DOHH2 (cell line): ENCODE data around the gene DPAGT1.

ENCODE experiments used
- H3F3A ChIP-seq: fragments of 200-600 bp; sonication (generic), shearing (Covaris generic); 2 replicates; pipeline ENCODE4 v1.6.0; 2016; ENCODE audit warnings: antibody characterized with exemption, mild to moderate bottlenecking; ENCODE audit not compliant: control insufficient read depth, insufficient read depth
- H3K27ac ChIP-seq: fragments of 200-600 bp; sonication (generic); 2 replicates; pipeline ENCODE4 v1.5.1; 2014; ENCODE audit warnings: low read depth, mild to moderate bottlenecking, low read length, moderate library complexity
- H3K27me3 ChIP-seq: fragments of 200-600 bp; sonication (generic); 2 replicates; pipeline ENCODE4 v1.6.1; 2014; ENCODE audit warnings: mild to moderate bottlenecking, low read length, mixed read lengths; ENCODE audit not compliant: control insufficient read depth
- H3K36me3 ChIP-seq: fragments of 200-600 bp; sonication (generic); 2 replicates; pipeline ENCODE4 v1.6.1; 2014; ENCODE audit warnings: mild to moderate bottlenecking, low read length, moderate library complexity, mixed read lengths; ENCODE audit not compliant: control insufficient read depth
- H3K4me1 ChIP-seq: fragments of 200-600 bp; sonication (generic); 2 replicates; pipeline ENCODE4 v1.6.1; 2014; ENCODE audit warnings: mild to moderate bottlenecking, low read length, mixed read lengths; ENCODE audit not compliant: control insufficient read depth
- H3K4me2 ChIP-seq: fragments of 200-600 bp; sonication (generic); 2 replicates; pipeline ENCODE4 v1.6.0; 2014; ENCODE audit warnings: mild to moderate bottlenecking, low read length, moderate library complexity
- H3K4me3 ChIP-seq: fragments of 200-600 bp; sonication (generic); 2 replicates; pipeline ENCODE4 v1.5.1; 2014; ENCODE audit warnings: mild to moderate bottlenecking, low read length, mixed read lengths
- H3K79me2 ChIP-seq: fragments of 200-600 bp; sonication (generic); 2 replicates; pipeline ENCODE4 v1.6.1; 2014; ENCODE audit warnings: mild to moderate bottlenecking, low read length, mixed read lengths; ENCODE audit not compliant: control insufficient read depth
- H3K9me2 ChIP-seq: fragments of 200-600 bp; sonication (generic); replicated peaks from 2 replicates; pipeline ENCODE4 v1.6.1; 2014; ENCODE audit warnings: mild to moderate bottlenecking, low read length, mixed read lengths; ENCODE audit not compliant: control insufficient read depth
- H3K9me3 ChIP-seq: fragments of 200-600 bp; sonication (generic); 2 replicates; pipeline ENCODE4 v1.6.1; 2014; ENCODE audit warnings: antibody characterized with exemption, low read length, mixed read lengths; ENCODE audit not compliant: control insufficient read depth, insufficient read depth
- H4K20me1 ChIP-seq: fragments of 200-600 bp; sonication (generic); 2 replicates; pipeline ENCODE4 v1.6.0; 2014; ENCODE audit warnings: low read depth, mild to moderate bottlenecking, antibody characterized with exemption, low read length, moderate library complexity; ENCODE audit not compliant: control insufficient read depth, insufficient read depth
- EZH2phosphoT487 ChIP-seq: fragments of 200-600 bp; sonication (generic); IDR thresholded peaks from 2 replicates; pipeline ENCODE4 v1.6.1; 2017; ENCODE audit warnings: borderline replicate concordance, mild to moderate bottlenecking, antibody characterized with exemption, low read length, moderate library complexity, mixed read lengths
- TF ChIP-seq, protein P1 (sequence below): fragments of 200-600 bp; sonication (generic); IDR thresholded peaks from one replicate; pipeline ENCODE4 v1.5.1; 2014; ENCODE audit warnings: antibody characterized with exemption, mild to moderate bottlenecking, low read depth, low read length; ENCODE audit not compliant: poor library complexity, severe bottlenecking

The DPAGT1 gene

DNA sequence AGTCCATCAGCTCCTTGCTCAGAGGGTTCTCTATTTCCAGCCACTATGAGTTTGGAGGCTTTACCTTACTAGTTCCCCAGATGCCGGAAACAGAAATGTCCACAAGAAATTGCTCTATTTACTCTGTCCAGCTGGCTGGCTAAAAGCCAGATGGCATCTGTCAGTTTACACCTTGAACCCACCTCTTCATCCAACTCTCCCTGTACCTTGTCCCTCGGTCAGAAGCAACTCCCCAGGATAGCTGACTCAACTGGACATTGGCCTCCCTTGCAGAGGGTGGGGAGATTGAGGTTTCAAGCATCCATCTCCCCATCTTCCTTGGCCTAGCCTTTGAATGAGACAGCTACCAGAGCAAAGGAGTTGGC, 7.2 kb upstream of the DPAGT1 start:
- Histone ChIP-seq H3K4me1 (peaks cover 39% of the 10 kb centered on the region), H3K27ac (no peak overlapping the region), H3K4me3 (peak overlapping the region; percentile 80), H4K20me1 (no peaks in the 10 kb centered on the region), H3K9me2 (no peaks in the 10 kb centered on the region), H3K27me3 (no peaks in the 10 kb centered on the region), H3F3A (peaks cover 6% of the 10 kb centered on the region), H3K4me2 (peak overlapping the region; percentile 84), H3K36me3 (peaks cover 51% of the 10 kb centered on the region), H3K79me2 (peaks cover 32% of the 10 kb centered on the region), H3K9me3 (no peaks in the 10 kb centered on the region)
- TF ChIP-seq, protein P1, sequence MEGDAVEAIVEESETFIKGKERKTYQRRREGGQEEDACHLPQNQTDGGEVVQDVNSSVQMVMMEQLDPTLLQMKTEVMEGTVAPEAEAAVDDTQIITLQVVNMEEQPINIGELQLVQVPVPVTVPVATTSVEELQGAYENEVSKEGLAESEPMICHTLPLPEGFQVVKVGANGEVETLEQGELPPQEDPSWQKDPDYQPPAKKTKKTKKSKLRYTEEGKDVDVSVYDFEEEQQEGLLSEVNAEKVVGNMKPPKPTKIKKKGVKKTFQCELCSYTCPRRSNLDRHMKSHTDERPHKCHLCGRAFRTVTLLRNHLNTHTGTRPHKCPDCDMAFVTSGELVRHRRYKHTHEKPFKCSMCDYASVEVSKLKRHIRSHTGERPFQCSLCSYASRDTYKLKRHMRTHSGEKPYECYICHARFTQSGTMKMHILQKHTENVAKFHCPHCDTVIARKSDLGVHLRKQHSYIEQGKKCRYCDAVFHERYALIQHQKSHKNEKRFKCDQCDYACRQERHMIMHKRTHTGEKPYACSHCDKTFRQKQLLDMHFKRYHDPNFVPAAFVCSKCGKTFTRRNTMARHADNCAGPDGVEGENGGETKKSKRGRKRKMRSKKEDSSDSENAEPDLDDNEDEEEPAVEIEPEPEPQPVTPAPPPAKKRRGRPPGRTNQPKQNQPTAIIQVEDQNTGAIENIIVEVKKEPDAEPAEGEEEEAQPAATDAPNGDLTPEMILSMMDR: no peak
- no peak for TF ChIP-seq EZH2phosphoT487

DNA sequence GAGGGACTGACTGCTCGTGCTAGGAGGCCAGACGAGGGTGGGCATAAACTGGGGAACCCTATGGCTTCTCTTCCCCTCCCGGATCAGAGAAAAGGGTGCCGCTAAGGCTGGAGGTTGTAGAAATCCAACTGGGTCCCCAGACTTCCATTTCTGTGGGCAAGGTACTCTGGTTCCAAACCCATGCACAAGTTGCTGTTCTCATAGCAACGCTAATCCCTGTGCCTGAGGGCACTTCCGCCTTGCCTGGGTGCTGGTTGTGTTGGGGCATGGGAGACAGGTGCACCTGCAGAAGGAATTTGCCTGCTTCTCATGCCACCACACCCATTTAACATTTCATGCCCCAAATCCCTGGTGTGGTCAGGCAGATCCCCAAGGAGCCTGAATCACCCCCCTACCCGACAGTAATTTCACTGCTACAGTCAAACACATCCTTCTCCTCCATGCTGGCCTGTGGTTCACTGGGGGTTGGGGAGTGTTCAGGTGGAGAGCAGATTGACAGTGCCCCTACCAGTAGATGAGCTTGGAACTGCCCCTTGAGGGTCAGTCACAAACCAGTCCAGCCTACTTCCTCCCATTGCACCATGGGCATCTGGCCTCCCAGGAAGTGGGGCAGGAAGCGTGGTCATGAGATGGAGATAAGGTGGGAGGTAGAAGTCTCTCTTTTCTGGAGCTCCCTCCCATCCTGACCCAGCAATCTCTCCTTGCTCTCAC, 6.6 kb upstream of the DPAGT1 start:
- Histone ChIP-seq H3K36me3 (peaks cover 46% of the 10 kb centered on the region), H3K4me2 (peak overlapping the region; percentile 84), H3K4me1 (peaks cover 45% of the 10 kb centered on the region), H3K9me2 (no peaks in the 10 kb centered on the region), H3K4me3 (peak overlapping the region; percentile 80), H3K27me3 (no peaks in the 10 kb centered on the region), H3F3A (peaks cover 10% of the 10 kb centered on the region), H4K20me1 (no peaks in the 10 kb centered on the region), H3K27ac (peak overlapping the region; percentile 27; the same call in 1 of the 2 replicates), H3K9me3 (no peaks in the 10 kb centered on the region), H3K79me2 (peaks cover 34% of the 10 kb centered on the region)
- no peak for TF ChIP-seq EZH2phosphoT487
- TF ChIP-seq, protein P1: no peak

DNA sequence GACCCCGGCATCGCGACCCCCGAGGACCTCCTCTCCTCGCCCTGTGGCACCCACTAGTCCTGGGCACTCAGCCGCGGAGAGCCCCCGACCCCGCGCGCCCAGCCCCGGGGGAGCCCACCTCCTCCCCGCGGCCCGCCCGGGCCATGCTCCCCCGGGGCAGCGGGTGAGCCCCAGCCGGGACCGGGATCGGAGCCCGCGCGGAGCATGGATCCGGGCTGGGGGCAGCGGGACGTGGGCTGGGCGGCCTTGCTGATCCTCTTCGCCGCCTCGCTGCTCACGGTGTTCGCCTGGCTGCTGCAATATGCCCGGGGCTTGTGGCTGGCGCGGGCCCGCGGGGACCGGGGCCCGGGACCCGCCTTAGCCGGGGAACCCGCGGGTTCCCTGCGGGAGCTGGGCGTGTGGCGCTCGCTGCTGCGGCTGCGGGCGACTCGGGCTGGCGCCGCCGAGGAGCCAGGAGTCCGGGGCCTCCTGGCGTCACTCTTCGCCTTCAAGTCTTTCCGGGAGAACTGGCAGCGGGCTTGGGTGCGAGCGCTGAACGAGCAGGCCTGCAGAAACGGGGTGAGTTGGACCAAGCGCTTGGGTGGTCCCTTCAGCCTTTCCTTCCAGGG, 6.0 kb upstream of the DPAGT1 start:
- H3K79me2 ChIP-seq: peaks cover 39% of the 10 kb centered on the region
- H3K4me2 ChIP-seq: peak overlapping the region; percentile 84
- H4K20me1 ChIP-seq: no peaks in the 10 kb centered on the region
- H3K4me3 ChIP-seq: peak overlapping the region; percentile 80
- H3K9me2 ChIP-seq: no peaks in the 10 kb centered on the region
- H3K27ac ChIP-seq: peak overlapping the region; percentile 27
- TF ChIP-seq EZH2phosphoT487: no peak
- TF ChIP-seq, protein P1: no peak
- H3K4me1 ChIP-seq: peaks cover 50% of the 10 kb centered on the region
- H3K27me3 ChIP-seq: no peaks in the 10 kb centered on the region
- H3K9me3 ChIP-seq: no peaks in the 10 kb centered on the region
- H3F3A ChIP-seq: peaks cover 10% of the 10 kb centered on the region
- peaks cover 40% of the 10 kb centered on the region for H3K36me3 ChIP-seq
